ENCODE results near the gene CKAP4. TPM values are rescaled to one million over a fixed set of nuclear protein-coding genes. Genes with fewer than 3 reads are reported as not detected.

Gene CKAP4
- polyA plus RNA-seq, 2 of the 4 experiments (the other 2 are of a cell fraction) = 70.4 to 108 TPM

DNA sequence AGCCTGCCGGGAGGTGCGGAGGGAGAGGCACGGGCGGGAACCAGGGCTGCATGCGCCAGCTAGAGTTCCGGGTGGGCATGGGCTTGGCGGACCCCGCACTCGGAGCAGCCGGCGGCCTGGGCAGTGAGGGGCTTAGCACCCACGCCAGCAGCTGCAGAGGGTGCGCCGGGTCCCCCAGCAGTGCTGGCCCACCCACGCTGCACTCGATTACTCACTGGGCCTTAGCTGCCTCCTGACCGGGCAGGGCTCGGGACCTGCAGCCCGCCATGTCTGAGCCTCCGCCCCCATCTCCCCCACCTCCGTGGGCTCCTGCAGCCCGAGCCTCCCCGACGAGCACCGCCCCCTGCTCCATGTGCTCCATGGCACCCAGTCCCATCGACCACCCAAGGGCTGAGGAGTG, 14.8 kb downstream of the CKAP4 start:
- no peak for ATAC-seq

DNA sequence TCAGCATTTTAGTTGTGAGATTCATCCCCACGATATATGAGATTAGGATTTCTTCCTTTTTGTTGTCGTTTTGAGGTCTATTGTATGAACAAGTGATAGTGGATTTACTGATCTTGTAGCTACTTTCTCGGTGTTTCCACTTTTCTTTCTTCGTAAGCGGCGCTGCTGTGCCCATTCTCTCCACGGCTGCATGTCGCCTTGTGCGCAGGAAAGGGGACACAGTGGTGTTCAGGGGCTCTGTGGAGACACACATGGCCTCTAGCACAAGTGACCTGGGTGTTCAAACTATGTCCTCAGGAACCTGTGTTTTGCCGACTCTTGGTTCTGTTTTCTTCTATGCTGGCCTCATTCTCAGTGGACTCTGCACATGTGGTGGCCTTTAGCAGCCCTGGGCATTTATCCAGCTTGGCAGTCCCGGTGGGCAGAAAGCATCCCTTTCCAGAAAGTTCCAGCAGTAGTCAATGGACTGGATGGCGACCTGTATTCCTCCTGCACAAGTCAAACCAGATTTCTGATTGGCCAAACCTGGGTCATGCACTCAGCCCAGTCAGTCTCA, 18.7 kb downstream of the CKAP4 start:
- POLR2A ChIA-PET = no interaction called here
- ATAC-seq (no peak), DNase-seq (ENCODE audit: low read depth in 1 of 2, low spot score in 1 of 2) (no peak), FAIRE-seq (no peak)
- CTCF ChIA-PET = interaction anchor here (1.0 to 7.0 kb wide), 5 partner anchors 16 to 809 kb away, joined by 3 to 42 read pairs (median 27); partner anchors contain the start of gene POLR3B
- TF ChIP-seq POLR2A (IDR thresholded peaks at IDR 0.05; ENCODE audit: low read length) (no peak), CEBPB (IDR thresholded peaks at IDR 0.05) (no peak), RCOR1 (IDR thresholded peaks at IDR 0.05; ENCODE audit: low read depth, low read length) (no peak), HOXA7 (CRISPR knock-in tag; IDR thresholded peaks at IDR 0.05) (no peak), CHD2 (IDR thresholded peaks at IDR 0.05; ENCODE audit: low read length, partially characterized antibody) (no peak), ZFP36 (IDR thresholded peaks at IDR 0.05; ENCODE audit: borderline replicate concordance, partially characterized antibody) (no peak), TP53 (CRISPR knock-in tag; IDR thresholded peaks at IDR 0.05) (no peak), EHF (CRISPR knock-in tag; IDR thresholded peaks at IDR 0.05) (no peak), JUN (IDR thresholded peaks at IDR 0.05) (no peak), FOSL2 (IDR thresholded peaks at IDR 0.05) (no peak), FOSL2 (CRISPR knock-in tag; IDR thresholded peaks at IDR 0.05) (no peak), MAZ (IDR thresholded peaks at IDR 0.05; ENCODE audit: borderline replicate concordance, low read depth, low read length) (no peak), FOXS1 (CRISPR knock-in tag; IDR thresholded peaks at IDR 0.05) (no peak), ZC3H11A (IDR thresholded peaks at IDR 0.05) (no peak), PHF8 (IDR thresholded peaks at IDR 0.05; ENCODE audit: borderline replicate concordance, low read depth) (no peak)
- TF ChIP-seq, protein P1, sequence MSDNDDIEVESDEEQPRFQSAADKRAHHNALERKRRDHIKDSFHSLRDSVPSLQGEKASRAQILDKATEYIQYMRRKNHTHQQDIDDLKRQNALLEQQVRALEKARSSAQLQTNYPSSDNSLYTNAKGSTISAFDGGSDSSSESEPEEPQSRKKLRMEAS (IDR thresholded peaks at IDR 0.05) = no peak
- TF ChIP-seq, protein P2, sequence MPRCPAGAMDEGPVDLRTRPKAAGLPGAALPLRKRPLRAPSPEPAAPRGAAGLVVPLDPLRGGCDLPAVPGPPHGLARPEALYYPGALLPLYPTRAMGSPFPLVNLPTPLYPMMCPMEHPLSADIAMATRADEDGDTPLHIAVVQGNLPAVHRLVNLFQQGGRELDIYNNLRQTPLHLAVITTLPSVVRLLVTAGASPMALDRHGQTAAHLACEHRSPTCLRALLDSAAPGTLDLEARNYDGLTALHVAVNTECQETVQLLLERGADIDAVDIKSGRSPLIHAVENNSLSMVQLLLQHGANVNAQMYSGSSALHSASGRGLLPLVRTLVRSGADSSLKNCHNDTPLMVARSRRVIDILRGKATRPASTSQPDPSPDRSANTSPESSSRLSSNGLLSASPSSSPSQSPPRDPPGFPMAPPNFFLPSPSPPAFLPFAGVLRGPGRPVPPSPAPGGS (IDR thresholded peaks at IDR 0.05) = no peak
- TF ChIP-seq, protein P3, sequence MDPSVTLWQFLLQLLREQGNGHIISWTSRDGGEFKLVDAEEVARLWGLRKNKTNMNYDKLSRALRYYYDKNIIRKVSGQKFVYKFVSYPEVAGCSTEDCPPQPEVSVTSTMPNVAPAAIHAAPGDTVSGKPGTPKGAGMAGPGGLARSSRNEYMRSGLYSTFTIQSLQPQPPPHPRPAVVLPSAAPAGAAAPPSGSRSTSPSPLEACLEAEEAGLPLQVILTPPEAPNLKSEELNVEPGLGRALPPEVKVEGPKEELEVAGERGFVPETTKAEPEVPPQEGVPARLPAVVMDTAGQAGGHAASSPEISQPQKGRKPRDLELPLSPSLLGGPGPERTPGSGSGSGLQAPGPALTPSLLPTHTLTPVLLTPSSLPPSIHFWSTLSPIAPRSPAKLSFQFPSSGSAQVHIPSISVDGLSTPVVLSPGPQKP (IDR thresholded peaks at IDR 0.05; ENCODE audit: low read depth, low read length) = no peak
- TF ChIP-seq, protein P4, sequence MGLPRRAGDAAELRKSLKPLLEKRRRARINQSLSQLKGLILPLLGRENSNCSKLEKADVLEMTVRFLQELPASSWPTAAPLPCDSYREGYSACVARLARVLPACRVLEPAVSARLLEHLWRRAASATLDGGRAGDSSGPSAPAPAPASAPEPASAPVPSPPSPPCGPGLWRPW (IDR thresholded peaks at IDR 0.05) = no peak
- 73% methylated on average over 12 of the region's 12 CpGs for WGBS (ENCODE audit: missing lambda C conversion rate)
- Histone ChIP-seq H3K9me3 (no peaks in the 10 kb centered on the region), H3K4me1 (peaks cover 11% of the 10 kb centered on the region), H3K4me3 (no peak overlapping the region), H3K4me2 (no peak overlapping the region), H3K27ac (no peak overlapping the region)

More for the DNA sequence above, 14.8 kb downstream of the CKAP4 start:
- TF ChIP-seq JUN (IDR thresholded peaks at IDR 0.05) (no peak), RNF2 (IDR thresholded peaks at IDR 0.05; ENCODE audit: borderline replicate concordance, low read depth) (no peak), FOSL2 (IDR thresholded peaks at IDR 0.05) (no peak), FOSL2 (CRISPR knock-in tag; IDR thresholded peaks at IDR 0.05) (no peak), JUNB (IDR thresholded peaks at IDR 0.05) (no peak), SMC3 (IDR thresholded peaks at IDR 0.05) (no peak), CHD2 (IDR thresholded peaks at IDR 0.05; ENCODE audit: low read length, partially characterized antibody) (no peak), RAD21 (conservative IDR thresholded peaks at IDR 0.05 in 1 of 2, IDR thresholded peaks at IDR 0.05 in 1 of 2) (no peak), MAZ (IDR thresholded peaks at IDR 0.05; ENCODE audit: borderline replicate concordance, low read depth, low read length) (no peak), ZC3H11A (IDR thresholded peaks at IDR 0.05) (no peak), BHLHE40 (IDR thresholded peaks at IDR 0.05; ENCODE audit: low read depth, low read length) (no peak), EHF (CRISPR knock-in tag; IDR thresholded peaks at IDR 0.05) (no peak)
- TF ChIP-seq, protein P4 (IDR thresholded peaks at IDR 0.05) = no peak
- TF ChIP-seq, protein P5, sequence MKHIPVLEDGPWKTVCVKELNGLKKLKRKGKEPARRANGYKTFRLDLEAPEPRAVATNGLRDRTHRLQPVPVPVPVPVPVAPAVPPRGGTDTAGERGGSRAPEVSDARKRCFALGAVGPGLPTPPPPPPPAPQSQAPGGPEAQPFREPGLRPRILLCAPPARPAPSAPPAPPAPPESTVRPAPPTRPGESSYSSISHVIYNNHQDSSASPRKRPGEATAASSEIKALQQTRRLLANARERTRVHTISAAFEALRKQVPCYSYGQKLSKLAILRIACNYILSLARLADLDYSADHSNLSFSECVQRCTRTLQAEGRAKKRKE (CRISPR knock-in tag; IDR thresholded peaks at IDR 0.05; ENCODE audit: low read depth) = no peak
- H3K27ac ChIP-seq = no peak overlapping the region
- no peaks in the 10 kb centered on the region for H3K9me3 ChIP-seq
- no peaks in the 10 kb centered on the region for H3K4me1 ChIP-seq
- 94% methylated on average over 24 of the region's 26 CpGs for WGBS (ENCODE audit: missing lambda C conversion rate)
- POLR2A ChIA-PET = no interaction called here
- no peak for FAIRE-seq
- no peak overlapping the region for H3K4me3 ChIP-seq
- H3K4me2 ChIP-seq = no peak overlapping the region
- CTCF ChIA-PET = interaction anchor here (0.6 to 2.0 kb wide), 4 partner anchors 9 to 801 kb away, joined by 3 to 5 read pairs (median 4); no protein-coding TSS in a partner anchor
- DNase-seq (ENCODE audit: low read depth in 1 of 2, low spot score in 1 of 2) = no peak
